ENCODE data around the gene UCP2.
"Not testable (repeated sequence)": the region's sequence is repeated elsewhere in the genome, so short reads cannot be mapped to it uniquely, and the experiment has no call there.

The UCP2 gene

GRCh38 chr11:73990730-73991129 lies 8.1 kb upstream of the UCP2 start:
- DNase-seq: no peak

- DNase-seq: no peak
Measured at GRCh38 chr11:73989156-73989555, 6.5 kb upstream of the UCP2 start.

DNA sequence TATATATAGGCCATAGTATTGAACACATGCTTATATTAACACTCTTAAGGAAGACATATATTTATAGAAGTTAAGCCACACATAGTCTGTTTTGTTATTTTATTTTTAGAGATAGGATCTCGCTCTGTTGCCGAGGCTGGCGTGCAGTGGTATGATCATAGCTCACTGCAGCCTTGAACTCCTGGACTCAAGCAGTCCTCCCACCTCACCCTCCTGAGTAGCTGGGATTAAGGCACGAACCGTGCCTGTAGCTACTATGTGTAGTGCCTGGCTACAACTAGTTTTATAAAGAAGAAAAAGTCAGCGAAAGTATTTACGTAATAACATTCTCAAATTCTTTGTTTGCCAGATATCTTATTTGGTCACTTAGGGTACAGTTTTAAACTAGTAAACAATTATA lies 5.6 kb upstream of the UCP2 start:
- DNase-seq: no peak

DNA sequence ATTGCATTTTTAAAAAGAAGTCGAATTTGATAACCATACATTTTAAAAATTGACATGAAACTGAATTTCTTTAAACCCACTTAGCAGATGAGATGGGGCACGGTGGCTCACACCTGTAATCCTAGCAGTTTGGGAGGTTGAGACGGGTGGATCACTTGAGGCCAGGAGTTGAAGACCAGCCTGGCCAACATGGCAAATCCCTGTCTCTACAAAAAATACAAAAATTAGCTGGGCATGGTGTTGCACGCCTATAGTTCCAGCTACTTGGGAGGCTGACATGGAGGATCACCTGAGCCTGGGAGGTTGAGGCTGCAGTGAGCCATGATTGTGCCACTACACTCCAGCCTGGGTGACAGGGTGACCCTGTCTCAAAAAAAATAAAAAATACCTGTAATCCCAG lies 3.0 kb upstream of the UCP2 start:
- DNase-seq: not testable (repeated sequence)

DNA sequence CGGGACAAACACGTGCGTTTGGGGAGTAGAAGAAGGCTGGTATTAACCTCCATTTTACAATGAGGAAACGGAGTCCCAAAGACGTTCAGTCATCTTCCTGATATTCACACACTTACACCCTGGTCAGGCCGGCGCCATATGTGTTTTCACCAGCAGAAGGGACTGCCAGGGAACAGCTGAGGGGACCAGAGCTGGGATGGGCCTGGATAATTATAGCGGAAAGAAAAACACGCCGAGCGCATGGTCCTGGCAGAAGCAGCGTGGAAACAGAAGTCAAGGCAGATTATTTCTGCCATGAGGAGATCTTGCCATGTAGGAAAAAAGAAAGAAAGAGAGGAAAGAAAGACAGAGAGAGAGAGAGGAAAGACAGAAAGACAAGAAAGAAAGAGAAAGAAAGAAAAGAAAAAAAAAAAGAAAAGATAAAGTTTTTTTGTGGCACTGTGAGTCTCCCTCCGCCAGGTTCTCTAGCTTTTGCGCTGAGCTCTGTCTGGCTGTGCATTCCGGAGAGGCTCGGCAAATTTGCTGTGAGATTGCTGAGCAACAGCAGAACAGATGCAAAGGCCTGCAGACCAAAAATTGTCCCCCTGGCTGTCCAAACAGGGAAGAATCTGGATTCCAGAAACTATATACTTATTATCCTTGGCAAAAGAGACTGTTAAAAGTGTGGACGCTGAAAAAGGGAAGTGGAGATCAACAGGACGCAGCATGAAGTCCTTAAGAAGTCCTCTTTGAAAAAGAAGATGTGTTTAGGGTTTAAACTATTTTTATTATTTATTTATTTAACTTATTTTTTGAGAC lies 1.3 kb upstream of the UCP2 start:
- no peak for DNase-seq

DNA sequence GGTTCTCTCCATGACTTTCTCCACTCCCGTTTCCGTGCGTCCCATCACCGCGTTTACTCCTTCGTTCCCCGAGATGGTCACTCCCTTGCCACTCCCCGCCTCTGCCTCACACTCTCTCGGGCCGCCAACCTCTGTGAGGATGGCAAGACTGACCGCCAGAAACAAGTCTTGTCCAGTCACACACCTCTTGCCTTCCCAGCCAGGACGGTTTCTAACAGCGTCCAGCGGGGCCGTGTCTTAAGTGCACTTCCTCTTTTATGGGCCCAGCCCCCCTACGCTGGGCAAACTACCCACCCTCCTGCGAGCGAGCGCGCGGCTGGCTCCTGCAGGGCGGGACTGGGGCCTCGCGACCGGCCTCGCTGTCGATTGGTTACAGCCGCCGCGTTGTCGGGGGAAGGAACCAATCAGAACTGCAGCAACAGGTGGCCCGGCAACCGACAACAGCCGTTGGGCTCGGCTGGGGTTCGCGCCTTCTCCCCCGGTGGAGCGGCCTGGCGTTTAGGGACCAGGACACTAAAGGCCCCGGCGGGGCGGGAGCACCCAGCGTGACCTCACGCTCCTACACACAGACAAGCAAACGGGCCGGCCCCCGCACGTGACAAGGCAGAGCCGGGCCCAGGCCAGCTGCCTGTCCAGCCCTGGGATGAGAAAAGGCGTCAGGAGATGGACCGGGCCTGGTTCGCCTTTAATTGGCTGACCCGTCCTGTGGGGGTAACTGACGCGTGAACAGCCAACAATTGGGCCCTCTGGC lies 522 bp upstream of the UCP2 start:
- DNase-seq: peak; percentile 52

DNA sequence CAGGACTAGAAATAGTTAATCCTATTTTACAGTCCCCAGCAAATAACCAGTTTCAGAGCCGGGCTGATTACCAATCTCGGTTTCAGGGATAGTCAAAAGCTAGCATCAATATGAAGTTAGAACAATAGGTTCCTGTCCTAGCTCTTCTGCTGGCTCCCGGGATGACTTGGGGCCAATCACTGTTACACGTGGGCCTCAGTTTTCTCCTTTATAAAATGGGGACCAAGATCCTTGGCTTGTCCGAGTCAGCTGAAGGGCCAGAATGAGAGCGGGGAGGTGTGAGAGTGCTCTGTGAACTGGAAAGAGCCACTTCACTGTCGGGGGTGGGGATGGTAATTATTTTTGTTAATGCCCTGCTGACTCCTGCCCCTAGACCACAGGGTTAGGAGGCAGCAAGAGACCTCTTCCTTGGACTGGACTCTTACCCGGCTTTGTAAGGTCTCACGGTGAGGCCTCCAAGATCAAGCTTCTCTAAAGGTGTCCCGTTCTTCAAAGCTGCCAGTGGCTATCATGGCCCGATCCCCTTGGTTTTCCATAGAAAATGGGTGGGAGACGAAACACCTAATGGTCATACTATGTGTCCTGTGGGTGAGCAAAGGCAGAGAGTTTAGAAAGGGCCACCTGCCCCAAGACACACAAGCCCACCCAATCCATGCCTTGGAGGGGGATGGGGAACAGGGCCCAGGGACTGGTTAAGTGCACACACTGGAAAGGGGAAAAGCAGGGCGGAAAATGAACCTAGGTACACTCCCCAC lies 1.4 kb downstream of the UCP2 start:
- no peak for DNase-seq

DNA sequence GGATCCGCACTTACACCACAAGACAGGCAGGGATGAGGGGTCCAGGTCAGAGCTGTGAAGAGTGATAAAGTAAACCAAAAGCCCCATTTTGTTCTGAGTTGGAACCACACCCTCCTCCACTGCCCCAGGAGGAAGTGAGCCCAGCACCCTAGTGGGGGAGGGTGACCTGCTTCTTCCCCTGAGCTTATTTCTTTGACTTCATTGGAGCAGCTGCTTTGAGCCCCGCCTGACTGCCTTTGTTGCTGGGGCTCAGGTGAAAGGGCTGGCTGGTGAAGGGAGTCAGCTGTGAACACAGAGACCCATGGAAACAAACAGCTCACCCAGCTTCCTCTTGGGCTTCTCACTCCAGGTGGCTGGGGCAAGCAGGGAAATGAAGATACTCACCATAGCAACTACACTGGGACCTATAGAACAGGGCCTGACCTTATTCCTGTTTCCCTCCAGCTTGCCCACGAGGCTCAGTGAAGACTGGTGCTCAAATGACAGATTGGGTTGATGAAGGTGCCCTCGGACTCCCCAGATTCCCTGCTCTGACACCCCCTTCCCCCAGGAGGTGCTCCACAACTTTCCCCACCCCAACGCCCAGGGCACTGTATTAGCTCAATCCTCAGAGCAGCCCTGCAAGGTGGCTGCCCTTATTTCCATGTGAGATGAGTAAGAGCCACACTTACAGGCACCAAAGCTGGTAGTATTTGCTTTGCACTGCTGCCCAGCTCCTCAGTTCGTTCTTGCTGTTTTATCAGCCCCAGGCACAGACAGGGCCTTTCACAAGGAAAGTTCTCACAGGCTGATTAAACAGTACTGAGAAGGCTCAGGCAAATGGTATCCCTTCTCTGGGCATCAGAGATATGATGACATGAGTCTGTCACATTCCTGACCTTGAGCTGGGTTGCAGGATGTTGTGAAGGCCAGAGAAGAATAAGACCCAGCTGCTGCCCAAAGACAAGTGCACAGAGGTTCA lies 2.4 kb downstream of the UCP2 start:
- DNase-seq: no peak

DNA sequence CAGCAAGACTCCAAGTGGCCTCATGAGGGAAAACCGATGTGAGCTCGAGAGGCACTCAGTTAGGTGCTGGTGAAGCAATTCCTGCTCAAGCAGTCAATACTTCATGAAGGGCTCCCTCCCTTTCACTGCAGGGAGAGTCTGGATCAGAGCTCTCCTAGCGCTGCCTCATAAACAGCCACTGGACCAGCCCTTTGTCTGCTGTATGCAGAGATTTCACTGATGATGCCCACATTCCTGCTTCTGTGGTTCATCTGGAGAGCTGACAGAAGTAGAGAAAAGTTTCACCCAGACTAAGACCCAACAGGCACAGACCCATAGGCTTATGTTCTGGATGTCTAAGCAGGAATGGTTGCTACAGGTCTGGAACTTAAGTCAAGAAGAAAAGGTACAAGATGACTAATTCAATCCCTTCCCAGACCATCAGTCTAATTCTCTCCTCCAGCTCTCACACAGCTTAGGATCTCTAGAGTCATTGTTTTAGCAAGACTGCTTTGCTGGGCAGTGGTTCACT lies 4.0 kb downstream of the UCP2 start:
- no peak for DNase-seq

DNA sequence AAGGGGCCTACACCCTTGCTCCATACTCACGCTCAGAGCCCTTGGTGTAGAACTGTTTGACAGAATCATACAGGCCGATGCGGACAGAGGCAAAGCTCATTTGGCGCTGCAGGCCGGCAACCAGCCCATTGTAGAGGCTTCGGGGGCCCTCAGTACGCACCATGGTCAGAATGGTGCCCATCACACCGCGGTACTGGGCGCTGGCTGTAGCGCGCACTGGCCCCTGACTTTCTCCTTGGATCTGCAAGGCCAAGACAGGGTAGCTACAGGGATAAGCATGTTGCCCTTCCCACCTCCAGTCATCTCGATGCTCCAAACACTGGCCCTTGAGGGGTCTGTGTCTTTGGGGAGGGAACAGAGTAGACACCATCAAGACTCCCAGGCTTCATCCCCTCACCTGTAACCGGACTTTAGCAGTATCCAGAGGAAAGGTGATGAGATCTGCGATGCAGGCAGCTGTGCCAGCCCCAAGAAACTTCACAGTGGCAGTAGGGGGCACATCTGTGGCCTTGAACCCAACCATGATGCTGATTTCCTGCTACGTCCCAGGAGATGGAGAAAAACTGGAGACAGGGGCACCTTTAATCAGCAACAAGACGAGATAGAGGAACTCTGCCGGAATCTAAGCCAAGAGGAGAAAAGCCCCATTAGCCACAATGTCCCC lies 4.7 kb downstream of the UCP2 start:
- DNase-seq: no peak

DNA sequence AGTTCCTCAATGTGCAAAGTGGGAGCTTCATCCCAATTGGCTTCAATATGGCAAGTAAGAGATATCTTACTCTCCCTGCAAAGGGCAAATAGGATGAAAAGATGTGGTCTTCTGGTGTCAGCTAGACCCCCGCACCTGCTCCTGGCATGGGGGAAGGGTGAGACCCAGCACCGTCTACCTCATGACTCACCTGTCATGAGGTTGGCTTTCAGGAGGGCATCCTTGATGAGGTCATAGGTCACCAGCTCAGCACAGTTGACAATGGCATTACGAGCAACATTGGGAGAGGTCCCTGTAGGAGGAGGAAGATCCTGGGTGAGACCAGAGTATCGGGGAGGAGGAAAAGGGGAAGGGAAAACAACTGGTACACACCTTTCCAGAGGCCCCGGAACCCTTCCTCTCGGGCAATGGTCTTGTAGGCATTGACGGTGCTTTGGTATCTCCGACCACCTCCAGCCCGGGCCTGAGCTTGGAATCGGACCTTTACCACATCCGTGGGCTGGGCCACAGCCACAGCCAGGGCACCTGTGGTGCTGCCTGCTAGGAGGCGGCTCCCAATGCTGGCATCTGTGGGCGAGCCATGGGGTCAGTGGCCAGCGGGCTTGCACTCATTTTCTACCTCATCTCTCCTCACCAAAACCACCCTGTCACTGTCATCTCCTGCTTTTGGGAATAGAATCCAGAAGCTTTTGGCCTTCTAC lies 6.0 kb downstream of the UCP2 start:
- DNase-seq: no peak

DNA sequence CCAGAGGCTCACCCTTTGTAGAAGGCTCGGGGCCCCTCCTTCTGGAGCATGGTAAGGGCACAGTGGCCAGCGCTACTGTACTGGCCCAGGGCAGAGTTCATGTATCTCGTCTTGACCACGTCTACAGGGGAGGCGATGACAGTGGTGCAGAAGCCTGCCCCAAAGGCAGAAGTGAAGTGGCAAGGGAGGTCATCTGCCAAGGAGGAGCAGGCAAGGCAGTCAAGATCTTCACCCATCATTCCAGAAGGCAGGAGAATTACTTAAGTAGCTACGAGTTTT lies 7.2 kb downstream of the UCP2 start:
- DNase-seq: no peak

DNA sequence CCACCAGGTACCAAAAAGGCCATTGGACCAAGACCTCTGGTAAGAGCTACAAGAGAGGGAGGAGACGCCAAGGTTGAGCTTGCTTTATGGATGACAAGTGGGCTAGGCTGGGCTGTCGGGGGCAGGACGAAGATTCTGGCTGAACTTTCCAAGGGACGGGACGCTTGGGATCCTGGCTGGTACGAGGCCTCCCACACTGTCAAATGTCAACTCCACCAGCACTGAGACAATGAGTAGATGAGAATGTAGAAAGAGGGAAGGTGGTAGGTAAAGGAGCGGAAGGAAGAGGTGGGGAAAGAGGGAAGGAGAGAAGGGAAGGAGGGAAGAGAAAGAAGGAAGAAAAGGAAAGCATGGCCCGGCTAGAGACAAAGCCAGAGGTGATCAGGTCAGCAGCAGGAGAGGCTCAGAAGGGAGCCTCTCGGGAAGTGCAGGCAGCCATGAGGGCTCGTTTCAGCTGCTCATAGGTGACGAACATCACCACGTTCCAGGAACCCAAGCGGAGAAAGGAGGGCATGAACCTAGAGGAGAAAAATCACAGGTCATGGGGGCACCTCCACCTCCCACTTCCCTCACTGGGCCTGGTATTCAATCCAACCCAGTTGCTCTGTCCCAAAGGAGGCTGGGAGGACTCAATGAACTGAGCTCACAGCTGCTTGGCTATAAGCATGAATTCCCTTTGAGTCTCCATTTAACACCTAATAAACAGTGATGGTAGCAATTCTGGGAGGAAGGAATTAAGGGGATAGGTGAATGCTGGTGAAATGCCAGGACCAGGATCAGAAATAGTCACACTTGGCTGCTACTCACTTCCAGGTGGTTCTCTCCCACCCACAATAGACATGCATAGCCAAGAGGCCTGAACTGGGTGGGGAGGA lies 7.8 kb downstream of the UCP2 start:
- no peak for DNase-seq

- DNase-seq: no peak
Measured at GRCh38 chr11:73972620-73973449, 9.8 kb downstream of the UCP2 start.

GRCh38 chr11:73972187-73972586 lies 10.5 kb downstream of the UCP2 start:
- DNase-seq: no peak

- no peak for DNase-seq
Measured at GRCh38 chr11:73971175-73971719, 11.4 kb downstream of the UCP2 start.

- no peak for DNase-seq
Measured at GRCh38 chr11:73969991-73970800, 12.4 kb downstream of the UCP2 start.

GRCh38 chr11:73969091-73969490 lies 13.6 kb downstream of the UCP2 start:
- DNase-seq: no peak

All from amniotic stem cell (primary cell).